HG02981 (cell line): ENCODE results near the gene CORO7.
"Not testable (repeated sequence)": the region's sequence is repeated elsewhere in the genome, so short reads cannot be mapped to it uniquely, and the experiment has no call there.

Experiments
- ATAC-seq: cut with Tn5 transposase; IDR thresholded peaks from one replicate; pipeline ENCODE4 v1.9.1; 2021; ENCODE audit warnings: mild to moderate bottlenecking, moderate library complexity; ENCODE audit not compliant: unreplicated experiment

Gene CORO7

DNA sequence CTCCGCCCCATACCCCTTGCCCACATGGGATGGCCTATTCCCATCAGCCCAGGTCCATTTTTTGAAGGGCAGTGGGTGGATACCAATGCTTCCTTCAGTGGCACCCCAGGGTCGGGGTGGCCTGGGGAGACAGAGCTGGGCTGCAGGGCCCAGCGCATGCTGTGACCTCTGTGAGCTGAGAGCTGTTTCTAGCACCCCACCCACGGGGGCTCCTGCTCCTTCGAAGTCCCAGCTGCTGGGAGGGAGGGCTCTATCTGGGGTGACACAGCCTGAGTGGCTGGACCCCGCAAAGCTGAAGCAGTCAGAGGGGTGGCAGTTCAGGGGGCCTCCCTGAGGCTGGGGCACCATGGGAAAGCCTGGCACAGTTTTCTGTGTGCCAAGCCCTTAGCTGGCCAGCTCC, 76.0 kb downstream of the CORO7 start:
- ATAC-seq: no peak

DNA sequence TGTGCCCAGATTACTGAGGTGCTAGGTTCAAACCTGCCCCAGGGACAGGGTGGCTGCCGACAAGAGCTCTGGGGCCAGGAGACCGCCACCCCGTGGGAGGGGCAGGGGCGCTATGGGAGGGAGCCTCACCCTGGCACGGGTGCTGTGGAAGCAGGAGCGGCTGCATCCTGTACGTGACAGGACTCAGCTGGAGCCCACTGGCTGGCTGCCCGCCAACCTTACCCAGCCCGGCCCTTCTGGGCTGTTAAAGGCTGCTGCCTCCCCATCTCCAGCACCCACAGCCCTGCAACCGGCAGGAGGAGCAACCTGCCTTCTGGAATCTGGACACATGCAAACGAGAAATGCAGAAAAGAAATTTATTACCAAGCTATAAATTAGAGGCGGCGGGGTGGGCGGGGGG, 76.5 kb downstream of the CORO7 start:
- no peak for ATAC-seq

DNA sequence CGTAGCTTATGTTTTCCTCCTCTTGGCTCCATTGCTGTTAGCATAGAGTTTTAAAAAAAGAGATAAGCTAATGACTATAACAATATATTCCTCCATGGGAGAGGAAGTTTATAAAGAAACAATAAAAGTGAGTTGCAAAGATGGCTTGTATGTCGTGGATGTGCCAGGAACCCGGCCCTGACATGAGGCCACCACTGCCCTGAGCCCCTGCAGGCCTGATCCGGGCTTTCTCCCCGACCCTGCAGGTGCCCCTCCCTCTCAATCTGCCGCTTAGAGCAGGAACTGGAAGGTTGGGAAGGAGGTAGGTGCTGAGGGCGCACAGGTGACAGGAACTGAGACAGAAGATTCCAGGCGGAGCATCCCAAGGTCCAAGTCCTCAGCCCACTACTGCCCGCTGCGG, 76.9 kb downstream of the CORO7 start:
- no peak for ATAC-seq

DNA sequence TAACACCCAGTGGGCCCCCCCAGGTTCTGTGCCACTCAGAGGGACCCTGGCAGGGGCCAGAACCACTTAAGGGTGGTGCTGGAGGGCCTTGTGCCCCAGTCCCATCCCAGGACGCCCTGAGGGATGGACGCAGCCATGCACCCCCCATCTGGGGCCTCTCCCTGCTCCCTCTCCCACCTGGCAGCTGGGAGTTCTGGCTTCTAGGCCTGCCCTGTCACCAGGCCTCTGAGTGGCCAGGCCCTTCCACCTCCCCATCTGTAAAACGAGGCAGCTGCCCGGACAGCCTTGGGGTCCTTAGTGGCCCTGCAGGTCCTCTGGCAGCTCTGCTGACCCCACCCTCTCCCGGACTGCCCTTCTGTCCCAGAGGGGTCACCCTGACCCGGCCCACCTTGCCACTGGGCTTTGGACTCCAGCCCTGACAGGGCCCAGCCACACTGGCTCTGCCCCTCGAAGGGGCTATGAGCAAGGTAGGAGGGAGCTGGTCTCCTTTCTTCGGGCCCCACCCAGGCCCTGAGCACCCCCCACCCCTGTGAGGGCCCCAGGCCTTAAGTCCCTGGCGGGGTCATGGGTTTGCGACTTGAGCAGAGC, 77.6 kb downstream of the CORO7 start:
- ATAC-seq: no peak

DNA sequence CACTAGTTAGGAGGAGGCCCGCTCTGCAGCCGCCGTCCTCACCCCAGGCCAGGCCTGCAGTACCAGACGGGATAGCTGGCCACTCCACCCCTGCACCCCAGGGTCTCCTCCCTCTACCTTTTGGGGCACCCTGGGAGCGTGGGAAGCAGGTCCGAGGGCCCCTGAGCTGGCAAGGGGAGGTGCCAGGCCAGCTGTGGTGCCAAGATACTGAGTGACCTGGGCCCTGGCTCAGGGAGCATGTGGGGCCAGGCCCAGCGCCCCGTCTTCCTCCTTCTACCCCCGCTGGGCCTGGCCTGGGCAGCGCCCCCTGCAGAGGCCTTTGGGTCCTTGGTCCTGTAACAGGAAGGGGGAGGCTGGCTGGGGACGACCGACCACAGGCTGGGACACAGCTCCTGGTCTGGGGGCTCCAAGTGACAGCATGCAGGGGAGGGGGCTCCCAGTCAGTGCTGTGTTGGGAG, 78.2 kb downstream of the CORO7 start:
- ATAC-seq: no peak

DNA sequence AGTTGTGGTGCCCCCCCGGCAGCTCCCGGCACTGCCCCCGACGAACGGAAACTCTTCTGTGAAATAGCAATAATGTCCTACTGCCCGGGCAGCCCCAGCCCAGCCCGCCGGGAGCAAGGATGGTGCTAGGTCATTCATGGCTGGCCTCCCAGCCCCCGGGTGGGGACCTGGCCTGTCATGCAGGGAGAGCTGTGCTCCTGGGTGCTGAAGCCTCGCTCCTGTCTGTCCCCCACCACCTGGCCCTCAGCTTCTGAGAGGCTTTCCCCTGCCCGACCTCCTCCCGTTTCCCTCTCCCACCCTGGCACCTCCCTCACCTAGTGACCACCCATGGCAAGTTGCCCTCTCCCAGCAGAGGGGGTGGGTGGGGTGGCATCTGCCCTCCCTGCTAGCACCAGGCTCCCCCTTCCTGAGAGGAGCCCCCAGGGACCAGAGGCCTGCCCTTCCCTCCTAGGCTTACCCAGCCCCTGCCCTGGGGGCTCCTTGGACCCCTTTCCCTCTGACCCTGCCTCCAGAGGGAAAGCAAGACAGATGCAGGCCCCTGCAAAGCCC, 78.8 kb downstream of the CORO7 start:
- ATAC-seq: no peak

DNA sequence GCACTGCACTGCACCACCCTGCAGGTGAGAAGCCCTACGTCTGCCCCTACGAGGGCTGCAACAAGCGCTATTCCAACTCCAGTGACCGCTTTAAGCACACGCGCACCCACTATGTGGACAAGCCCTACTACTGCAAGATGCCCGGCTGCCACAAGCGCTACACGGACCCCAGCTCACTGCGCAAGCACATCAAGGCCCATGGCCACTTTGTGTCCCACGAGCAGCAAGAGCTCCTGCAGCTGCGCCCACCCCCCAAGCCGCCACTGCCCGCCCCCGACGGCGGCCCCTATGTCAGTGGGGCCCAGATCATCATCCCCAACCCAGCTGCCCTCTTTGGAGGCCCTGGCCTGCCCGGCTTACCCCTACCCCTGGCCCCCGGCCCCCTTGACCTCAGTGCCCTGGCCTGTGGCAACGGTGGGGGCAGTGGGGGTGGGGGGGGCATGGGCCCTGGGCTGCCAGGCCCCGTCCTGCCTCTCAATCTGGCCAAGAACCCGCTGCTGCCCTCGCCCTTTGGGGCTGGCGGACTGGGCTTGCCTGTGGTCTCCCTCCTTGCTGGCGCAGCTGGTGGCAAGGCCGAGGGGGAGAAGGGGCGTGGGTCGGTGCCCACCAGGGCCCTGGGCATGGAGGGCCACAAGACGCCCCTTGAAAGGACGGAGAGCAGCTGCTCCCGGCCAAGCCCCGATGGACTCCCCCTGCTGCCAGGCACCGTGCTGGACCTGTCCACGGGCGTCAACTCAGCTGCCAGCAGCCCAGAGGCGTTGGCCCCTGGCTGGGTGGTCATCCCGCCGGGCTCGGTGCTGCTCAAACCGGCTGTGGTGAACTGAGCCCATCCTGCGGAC, 79.5 kb downstream of the CORO7 start:
- no peak for ATAC-seq

DNA sequence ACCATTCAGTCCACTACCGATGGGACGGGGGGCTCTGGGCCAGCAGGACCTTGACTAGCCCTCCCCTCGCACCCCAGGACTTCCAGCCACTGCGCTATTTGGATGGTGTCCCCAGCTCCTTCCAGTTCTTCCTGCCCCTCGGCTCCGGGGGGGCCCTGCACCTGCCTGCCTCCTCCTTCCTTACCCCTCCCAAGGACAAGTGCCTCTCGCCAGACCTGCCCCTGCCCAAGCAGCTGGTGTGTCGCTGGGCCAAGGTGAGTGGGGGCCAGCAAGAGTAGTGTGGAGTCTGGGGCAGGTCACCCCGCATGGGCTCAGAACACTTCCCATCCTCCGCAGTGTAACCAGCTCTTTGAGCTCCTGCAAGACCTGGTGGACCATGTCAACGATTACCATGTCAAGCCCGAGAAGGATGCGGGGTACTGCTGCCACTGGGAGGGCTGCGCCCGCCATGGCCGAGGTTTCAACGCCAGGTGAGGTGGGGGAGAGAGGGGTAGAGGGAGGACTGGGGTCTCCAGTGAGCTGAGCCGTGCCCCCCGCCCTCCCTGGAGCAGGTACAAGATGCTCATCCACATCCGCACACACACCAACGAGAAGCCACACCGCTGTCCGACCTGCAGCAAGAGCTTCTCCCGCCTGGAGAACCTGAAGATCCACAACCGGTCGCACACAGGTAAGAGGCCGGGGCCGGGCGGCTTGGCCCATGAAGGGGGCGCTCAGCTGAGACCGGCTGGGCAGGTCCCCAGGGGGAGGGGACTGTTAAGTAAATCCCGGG, 81.5 kb downstream of the CORO7 start:
- ATAC-seq: no peak

DNA sequence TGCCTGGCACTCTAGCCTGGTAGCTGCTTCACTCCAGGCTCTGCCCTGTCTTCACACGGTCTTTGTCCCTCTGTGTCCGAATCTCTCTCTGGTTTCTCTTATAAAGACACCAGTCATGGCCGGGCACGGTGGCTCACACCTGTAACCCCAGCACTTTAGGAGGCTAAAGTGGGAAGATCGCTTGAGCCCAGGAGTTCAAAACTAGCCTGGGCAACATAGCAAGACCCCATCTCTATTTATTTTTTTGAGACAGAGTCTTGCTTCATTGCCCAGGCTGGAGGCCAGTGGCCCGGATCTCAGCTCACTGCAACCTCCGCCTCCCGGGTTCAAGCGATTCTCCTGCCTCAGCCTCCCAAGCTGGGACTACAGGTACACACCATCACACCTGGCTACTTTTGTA, 82.7 kb downstream of the CORO7 start:
- not testable (repeated sequence) for ATAC-seq

DNA sequence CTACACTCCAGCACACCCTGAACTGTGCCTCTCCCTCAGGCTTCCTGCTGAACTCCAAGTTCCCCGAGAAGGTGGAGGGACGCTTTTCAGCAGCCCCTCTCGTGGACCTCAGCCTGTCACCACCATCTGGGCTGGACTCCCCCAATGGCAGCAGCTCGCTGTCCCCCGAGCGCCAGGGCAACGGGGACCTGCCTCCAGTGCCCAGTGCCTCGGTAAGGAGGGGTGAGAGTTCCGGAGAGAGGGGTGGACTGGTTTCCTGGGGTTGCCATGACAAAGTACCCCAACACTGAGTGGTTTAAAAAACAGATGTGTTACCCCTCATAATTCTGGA, 83.1 kb downstream of the CORO7 start:
- ATAC-seq: no peak

DNA sequence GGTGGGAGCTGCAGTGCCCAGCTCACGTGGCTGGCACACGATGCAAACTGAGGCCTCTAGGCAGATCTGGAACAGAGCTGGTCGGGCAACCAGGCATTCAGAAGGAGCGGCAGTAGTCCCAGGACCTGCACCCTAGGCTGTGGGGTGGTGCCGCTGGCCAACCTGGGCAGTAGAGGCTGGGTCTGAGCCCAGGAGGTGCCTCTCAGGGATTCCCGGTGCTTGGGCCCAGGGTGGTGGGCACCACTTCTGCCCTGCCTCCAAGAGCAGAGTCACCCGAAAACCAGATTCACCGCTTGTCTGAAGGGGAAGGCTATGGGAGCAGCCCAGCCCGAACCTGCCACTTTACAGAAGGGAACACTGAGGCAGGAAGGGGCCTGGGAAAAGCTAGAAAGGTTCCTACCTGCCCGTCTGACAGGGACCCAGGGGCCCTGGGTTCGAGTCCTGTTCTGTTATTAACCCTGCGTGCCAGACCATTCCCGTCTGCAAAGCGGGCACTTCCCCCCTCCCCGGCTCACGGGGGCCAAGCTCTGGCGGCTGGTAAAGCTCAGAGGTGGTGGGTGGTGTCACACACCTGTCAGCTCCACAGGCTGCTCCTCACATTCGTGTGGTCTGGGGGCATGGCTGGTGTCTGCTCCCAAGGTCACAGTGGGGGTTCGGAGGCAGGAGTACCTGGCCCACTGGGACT, 83.6 kb downstream of the CORO7 start:
- ATAC-seq: no peak

DNA sequence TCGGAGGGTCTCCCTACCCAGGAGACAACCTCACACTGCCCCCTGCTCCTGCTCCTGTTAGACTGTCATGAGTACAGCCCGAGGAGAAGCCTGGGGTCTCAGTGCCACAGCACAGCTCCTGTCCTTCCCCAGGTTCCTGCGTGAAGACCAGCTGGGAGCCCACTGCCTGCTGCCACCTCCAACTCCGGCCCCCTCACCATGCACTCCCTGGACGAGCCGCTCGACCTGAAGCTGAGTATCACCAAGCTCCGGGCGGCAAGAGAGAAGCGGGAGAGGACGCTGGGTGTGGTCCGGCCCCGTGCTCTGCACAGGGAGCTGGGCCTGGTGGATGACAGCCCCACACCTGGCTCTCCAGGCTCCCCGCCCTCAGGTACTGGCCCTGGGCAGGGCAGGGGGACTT, 84.3 kb downstream of the CORO7 start:
- ATAC-seq: no peak

DNA sequence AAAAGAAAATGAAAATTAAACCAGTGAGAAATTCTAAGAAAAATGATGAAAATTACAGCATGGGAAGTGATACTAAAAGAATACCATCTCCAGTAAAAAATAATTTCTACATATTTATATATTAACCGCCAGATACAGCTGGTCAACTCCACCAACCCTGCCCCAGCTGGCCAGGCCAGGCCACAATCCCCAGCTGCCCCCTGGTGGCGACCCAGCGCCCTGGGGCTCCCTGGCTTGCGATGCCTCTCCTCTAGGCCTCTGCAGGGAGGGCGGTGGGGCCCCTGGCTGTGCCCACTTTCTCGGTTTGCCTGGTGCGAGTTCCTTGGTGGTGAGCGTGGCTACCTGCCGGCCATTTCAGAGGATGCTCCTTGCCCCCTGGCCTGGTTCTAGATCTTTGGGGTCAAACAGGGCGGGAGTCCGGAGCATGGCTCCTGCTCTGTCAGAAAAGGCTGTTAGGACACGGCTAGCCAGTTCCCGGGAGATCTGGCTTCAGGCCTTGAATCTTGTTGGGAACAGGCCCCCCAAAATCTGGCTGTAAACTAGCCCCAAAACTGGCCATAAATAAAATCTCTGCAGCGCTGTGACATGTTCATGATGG, 86.0 kb downstream of the CORO7 start:
- no peak for ATAC-seq

DNA sequence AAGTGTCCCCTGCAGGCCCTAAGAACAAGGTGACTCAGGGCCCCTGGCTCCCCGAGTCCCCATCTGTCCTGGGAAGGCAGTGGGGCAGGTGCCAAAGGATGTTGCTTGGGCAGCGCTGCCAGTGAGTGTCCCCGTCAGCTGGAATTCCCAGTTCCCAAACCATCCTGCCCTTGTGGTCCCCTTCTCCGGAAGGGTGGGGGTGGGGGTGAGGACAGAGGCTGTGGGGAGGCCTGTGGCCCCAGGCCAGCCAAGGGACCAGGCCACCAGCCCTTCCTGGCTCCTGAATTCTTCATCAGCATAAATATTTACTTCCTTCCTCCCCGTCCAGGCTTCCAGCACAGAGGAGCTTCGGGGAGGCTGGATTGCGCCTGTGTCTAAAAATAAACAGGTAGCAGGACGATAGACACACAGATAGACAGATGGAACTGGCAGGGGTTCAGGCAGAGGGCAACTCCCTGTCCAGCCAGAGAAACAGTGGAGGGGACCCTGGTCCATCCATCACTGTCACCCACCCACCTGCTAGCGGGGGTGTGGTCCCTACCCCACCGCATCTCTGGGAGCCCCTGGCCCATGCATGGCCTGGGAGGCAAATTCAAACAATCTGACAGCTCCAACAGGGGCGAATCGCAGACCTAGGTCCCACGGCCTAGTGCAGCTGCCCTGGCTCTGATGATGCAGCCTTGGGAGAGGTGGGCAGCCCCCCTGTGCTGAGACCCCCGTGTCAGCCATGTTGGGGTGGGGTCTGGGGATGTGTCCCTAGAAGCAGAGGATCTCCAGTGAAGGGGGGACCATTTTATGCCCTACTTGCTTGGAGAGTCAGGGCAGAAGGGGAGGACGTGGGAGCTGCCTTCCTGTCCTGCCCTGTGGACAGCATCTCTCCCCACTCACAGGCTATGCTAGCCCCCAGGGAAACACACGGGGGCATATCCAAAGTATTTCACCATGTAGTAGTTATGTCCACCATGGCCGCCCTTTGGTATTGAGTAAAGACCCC, 87.3 kb downstream of the CORO7 start:
- ATAC-seq: no peak

DNA sequence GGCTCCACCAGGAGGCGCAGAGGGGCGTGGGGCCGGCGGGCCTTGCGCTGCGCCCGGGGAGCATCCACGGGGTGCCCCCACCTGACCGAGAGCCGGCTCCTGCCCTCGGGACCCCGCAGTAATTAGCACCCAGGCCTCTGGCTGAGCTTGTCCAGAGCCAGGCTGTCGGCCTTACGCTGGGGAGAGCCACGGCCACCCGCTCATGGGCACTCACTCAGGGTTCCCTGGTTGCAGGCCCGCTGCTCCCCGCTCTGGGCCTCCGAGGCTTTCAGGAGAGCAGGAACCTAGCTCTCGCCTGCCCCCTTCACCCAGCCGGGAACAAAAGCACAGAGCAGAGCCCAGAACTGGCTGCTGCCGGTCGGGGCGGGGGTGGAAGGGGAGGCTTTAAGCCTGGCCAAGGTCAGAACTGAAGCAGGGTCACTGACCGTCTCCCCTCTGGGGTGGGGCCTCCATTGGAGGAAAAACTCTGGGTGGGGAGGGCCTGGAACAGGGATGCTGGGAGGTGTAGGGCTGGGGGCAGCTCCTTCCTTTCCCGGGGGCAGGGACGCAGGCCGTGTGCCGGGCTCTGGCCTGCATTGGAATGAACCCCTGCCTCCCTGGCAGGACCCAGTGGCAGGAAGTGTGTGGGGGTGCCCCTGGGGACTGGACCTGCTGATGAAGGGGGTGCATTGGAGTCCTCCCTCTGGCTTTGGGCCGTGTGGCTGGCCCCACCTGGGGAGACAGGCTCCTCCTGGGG, 88.2 kb downstream of the CORO7 start:
- ATAC-seq: no peak

DNA sequence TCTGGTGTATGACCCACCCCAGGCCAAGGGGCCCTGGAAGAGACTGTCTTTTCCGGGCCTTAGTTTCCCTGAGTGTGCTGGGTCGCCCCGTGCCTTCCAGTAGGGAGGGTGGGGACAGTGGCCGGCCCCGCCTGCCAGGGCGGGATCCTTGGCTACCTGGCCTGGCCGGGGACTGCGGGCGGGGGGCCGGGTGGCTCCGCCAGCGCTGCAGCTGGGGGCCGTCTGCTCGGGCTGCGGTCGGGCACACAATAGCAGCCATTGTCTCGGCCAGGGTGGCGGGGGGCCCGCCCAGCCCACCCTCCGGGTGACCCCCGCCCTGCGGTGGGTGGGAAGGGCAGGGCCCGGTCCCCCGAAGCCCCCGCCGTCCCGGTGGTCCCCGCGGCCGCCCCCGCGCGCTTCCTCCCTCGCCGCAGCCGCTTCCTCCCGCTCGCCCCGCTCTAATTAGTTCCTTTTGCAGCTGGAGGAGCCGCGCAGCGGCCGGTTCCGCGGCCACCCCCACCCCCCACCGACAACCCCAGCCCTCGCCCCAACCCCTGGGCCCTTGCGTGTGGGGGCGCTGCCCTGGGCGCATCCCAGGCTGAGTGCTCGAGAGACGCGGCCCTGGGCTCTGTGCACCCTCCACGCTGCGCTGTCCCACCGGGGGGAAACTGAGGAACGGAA, 88.9 kb downstream of the CORO7 start:
- ATAC-seq: no peak

DNA sequence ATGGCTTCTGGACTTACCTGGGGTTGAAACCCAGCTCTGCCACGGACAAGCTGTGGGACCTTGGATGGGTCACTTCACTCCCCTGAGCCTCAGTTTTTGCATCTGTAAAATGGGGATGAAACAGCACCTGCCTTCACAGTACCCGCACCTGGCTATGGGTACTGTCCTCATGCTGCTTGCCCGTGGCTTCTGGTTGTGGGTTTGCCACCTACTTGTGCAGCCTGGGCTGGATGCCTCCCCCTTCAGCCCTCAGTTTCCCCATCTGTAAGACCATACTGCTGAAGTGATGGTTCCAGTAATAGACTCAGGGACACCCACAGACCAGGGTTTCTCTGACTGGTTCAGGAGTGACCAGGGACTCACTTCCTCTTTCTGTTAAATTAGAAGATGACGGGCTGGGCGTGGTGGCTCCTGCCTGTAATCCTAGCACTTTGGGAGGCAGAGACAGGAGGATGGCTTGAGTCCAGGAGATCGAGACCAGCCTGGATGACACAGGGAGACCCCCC, 91.1 kb downstream of the CORO7 start:
- no peak for ATAC-seq
